Peyer's patch (tissue), 4 donors: ENCODE data around the gene PCDHGA5.

Source experiments
- POLR2A ChIP-seq, 2 donors: fragments of 450-650 bp; IDR thresholded peaks; one replicate each; pipeline ENCODE4 v1.5.1; 2017; ENCODE audit warnings: antibody characterized with exemption in 2 of 2, mild to moderate bottlenecking in 2 of 2, moderate library complexity in 2 of 2
- TF ChIP-seq, protein P1 (sequence below), 6 experiments: fragments of 450-650 bp in 4 of 6; fragments of 200-600 bp in 2 of 6; sonication (generic) in 1 of 6; IDR thresholded peaks; one replicate each; pipeline ENCODE4 v1.5.1; 2017 to 2019; ENCODE audit warnings: antibody characterized with exemption in 6 of 6, mild to moderate bottlenecking in 3 of 6, moderate library complexity in 1 of 6

DNA sequence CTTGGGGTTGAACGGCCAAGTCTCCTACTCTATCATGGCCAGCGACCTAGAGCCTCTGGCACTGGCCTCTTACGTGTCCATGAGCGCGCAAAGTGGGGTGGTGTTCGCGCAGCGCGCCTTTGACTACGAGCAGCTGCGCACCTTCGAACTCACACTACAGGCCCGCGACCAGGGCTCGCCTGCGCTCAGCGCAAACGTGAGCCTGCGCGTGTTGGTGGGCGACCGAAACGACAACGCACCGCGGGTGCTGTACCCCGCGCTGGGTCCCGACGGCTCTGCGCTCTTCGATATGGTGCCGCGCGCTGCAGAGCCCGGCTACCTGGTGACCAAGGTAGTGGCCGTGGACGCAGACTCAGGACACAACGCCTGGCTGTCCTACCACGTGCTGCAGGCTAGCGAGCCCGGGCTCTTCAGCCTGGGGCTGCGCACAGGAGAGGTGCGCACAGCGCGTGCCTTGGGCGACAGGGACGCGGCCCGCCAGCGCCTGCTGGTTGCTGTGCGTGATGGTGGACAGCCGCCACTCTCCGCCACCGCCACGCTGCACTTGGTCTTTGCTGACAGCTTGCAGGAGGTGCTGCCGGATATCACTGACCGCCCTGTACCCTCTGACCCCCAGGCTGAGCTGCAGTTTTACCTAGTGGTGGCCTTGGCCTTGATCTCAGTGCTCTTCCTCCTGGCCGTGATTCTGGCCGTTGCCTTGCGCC lies 35.7 kb downstream of the PCDHGA5 start:
- TF ChIP-seq, protein P1, sequence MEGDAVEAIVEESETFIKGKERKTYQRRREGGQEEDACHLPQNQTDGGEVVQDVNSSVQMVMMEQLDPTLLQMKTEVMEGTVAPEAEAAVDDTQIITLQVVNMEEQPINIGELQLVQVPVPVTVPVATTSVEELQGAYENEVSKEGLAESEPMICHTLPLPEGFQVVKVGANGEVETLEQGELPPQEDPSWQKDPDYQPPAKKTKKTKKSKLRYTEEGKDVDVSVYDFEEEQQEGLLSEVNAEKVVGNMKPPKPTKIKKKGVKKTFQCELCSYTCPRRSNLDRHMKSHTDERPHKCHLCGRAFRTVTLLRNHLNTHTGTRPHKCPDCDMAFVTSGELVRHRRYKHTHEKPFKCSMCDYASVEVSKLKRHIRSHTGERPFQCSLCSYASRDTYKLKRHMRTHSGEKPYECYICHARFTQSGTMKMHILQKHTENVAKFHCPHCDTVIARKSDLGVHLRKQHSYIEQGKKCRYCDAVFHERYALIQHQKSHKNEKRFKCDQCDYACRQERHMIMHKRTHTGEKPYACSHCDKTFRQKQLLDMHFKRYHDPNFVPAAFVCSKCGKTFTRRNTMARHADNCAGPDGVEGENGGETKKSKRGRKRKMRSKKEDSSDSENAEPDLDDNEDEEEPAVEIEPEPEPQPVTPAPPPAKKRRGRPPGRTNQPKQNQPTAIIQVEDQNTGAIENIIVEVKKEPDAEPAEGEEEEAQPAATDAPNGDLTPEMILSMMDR (IDR thresholded peaks at IDR 0.05) = no peak
- no peak for TF ChIP-seq POLR2A (IDR thresholded peaks at IDR 0.05)
